SKM-1 treated with dmso at 0.1 percent for 144 hours (cell line): ENCODE data around the gene LCOR.

ENCODE experiments used
- DNase-seq: peaks from one replicate; lab custom pipeline; 2025; ENCODE audit not compliant: unreplicated experiment; lab: John Stamatoyannopoulos, UW

LCOR gene

GRCh38 chr10:96984541-96985131 is 152.5 kb downstream of the LCOR start:
- no peak for DNase-seq

DNA sequence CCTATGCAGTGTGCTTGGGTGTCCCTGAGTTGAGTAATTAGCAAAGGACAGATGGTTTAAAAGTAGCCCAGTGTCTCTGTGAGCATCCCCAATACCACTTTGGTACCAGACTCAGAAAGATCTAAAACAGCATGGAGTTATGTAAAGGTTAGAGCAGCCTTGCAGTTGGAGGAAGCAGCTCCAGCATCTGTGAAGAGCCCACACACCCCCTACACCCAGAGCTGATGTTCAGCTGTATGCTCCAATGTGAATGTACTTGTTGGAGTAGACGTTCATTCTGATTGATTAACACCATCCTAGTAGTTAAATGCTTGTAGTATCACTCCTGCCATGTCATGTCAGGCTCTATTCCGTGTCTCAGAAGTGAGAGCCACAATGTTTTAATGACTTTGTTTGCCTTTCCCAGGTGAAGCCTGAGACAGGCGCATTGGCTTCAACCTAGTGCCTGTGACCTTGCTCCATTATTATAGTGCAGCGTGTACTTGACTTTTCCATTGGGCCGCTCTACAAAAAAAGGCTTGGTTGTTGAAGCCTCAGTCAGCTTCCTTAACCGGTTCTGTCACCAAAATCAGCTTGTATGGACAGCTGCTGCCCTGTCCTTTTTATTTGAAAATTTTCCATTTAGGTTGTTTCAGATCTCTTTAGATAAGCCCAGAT is 154.2 kb downstream of the LCOR start:
- DNase-seq, result no peak

GRCh38 chr10:96987141-96987841 is 155.2 kb downstream of the LCOR start:
- no peak for DNase-seq

DNA sequence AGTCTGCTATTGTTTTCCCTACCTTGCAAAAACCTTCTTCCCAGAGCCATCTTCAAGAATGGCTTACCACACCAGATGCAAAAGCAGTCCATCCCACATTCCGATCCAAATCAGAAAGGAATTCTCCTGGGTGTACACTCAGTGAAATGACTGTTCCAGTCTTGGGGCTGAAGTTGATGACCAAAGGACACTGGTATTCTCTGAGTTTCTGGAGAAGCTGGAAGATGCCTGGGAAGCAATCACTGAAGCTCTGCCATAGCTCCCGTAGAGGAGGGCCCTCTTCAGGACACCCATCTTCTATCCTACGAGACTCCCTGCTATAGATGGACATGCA is 155.7 kb downstream of the LCOR start:
- no peak for DNase-seq

DNA sequence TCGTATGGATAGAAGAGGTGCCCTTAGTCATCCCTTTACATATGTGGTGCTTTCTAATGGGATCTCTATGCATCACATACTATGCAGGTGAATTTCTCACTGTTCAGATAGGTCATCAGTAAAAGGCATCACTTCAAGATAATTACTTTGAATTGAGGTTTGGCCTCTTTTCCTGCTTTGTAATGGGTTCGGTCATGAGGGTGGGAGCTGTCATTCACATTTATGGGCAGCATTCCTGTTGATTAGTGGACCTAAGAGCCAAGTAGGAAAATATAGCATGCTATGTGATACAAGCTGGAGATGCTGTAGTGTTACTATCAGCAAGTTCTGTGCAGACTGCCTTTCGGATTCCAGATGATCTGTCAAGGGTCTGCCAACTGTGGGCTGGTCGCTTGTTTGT is 156.3 kb downstream of the LCOR start:
- no peak for DNase-seq

DNA sequence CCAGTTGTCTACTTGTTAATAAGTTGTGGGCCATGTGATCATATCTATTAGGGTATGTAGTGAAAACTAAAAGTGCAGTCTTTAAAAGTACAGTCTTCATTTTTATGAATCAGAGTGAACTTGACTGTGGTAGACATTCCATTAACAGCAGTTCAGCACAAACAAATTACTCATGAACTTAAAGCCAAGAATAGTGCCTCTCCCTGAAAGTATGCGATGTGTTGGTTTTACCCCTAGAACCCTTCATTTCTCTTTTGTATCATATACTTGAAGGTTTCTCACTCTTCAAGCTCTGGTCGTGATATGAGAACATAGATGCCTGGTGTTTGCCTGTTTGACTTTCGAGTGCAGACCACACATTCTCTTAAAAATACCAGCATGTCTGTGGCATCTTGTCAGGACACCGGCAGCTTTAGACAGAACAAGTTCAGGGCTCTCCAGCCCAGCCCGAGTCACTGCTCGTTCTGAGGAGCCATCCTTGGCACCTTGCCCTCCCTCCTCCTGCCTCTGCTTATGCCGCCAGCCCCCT is 159.3 kb downstream of the LCOR start:
- no peak for DNase-seq

DNA sequence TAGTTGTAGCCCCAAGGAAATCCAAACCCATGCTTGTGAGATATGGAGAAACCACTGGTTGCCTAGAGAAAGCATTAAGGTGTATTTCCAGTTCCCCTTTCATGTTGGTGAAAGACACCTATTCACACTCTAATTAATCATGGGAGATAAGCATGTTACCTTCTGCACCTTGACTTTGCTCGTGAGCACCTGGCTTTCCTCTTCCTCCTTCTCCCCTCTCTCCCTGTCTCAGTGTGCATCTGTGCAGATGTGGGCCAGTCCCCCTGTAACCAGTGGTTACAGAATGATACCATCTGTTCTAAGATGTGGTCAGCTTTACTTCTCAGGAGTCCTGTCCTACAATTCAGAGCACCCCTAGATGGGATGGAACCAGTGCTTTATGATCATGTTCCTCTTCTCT is 160.6 kb downstream of the LCOR start:
- DNase-seq, result no peak

DNA sequence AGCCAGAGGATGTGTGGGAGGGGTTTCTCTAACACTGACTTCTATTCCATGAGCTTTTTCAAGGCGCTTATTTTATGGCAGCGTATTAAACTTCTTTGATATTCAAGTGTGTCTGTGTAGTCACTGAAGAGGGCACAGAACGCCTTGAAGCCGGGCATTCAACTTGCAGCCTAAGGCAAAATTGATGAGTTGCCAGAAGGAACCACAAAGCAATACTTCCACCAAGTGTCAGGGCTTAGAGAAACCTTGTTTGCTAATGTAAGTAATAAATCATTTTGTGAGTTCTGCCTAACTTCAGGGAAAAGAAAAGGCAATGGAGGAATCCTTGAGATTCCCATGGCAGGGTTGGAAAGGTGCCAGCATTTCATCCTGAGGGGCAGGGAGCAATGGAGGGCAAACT is 163.8 kb downstream of the LCOR start:
- DNase-seq, result no peak

DNA sequence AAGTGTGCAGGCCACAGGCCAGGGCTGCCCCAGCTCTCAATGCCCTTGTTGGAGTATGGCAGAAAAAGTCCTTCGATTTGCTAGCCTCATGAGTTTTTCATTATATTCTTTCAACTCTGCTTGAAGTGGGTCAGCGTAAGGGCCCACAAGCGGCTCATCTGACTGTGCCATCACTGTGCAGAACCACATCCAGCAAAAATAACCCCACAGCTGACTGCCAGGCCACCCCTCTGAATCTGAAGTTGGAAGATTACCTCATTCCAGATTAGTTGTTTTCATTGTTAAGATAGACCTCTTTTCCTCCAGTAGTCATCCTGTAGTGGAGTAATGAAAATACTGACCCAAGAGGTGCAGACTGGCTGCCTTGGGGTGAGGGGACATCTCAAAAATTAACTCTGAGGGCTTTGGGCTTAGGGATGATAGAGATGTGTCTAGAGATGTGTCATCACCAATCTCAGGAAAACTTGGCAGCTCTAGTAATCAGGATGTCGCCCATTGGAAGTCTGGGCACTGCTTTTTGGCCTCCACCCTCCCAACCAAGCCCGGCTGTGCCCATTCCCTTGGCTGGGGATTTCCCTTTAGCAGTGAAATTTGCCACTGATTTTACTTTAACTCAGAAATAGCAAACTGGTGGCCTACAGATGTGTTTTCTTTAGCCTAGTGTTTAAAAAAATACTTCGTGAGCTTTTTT is 164.3 kb downstream of the LCOR start:
- DNase-seq, result no peak

- DNase-seq, result no peak
Observed at GRCh38 chr10:96998329-96998888, 166.3 kb downstream of the LCOR start.

DNA sequence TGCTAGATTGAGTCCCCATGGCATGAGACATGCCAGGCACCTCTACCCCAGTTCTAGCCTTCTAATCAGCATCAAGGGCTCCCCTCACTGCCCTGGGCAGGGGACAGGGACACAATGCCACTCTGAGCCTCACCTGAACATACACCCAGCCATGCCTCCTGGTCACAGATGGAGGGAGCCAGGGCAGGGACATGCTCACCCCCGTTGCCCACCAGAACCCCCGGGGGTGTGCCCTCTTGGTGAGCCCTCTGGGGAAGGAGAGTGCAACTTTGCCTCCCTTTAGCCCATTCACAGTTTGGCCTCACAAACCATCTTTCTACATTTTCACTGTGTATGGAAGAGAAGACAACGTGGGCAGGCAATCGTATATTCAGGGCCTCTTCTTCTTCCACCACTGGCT is 167.2 kb downstream of the LCOR start:
- no peak for DNase-seq

- no peak for DNase-seq
Observed at GRCh38 chr10:96999987-97000386, 167.9 kb downstream of the LCOR start.

DNA sequence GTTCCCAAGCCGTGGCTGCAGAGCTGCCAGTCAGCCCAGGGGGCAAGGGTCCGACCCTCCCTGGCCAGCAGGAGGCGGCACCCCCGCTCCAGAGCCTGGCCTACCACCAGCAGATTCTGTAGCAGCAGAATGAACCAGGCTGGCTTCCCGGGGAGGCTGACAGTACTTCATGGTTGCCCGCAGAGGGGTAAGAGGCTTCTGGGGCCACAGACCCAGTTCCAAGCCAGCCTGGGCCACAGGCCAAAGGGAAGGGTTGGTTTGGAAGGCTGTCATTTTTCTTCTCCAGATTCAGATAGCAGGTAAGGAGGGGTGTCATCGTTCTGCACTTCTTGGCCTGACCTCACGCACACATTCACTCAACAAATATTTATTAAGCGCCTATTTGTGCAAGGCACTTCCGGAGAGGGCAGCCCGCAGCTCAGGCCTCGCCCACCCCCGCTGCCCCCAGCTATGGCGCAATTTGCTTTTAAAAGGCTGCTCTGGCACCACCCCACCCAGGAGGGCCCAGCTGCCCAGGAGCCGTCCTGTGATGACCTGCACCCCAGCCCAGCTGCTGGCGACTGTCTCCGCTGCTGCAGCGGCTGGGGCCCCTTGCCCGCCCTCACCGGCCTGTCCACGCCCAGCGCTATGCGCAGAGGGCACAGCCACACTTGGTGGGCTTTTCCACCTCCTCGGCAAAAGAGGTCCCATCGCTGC is 168.5 kb downstream of the LCOR start:
- no peak for DNase-seq

GRCh38 chr10:97001183-97001991 is 169.3 kb downstream of the LCOR start:
- DNase-seq, result no peak

DNA sequence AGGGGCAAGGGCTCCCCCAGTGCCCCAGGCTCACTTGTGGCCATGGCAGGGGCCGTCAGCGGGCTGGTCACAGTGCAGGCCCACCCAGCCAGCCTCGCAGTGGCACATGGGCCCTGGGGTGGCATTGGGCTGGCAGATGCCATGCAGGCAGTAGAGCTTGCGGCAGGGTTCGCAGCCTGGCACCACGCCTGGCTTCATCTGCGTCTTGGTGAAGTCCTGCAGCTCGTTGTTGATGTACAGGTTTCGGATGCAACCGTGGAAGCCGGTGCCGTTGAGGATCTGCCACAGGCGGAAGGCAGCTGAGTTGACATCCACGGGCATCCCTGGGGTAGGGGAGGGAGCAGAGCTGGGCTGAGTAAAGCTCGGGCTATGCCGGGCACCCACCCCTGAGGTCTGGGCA is 170.6 kb downstream of the LCOR start:
- DNase-seq, result no peak

GRCh38 chr10:97003151-97003803 is 171.2 kb downstream of the LCOR start:
- no peak for DNase-seq

DNA sequence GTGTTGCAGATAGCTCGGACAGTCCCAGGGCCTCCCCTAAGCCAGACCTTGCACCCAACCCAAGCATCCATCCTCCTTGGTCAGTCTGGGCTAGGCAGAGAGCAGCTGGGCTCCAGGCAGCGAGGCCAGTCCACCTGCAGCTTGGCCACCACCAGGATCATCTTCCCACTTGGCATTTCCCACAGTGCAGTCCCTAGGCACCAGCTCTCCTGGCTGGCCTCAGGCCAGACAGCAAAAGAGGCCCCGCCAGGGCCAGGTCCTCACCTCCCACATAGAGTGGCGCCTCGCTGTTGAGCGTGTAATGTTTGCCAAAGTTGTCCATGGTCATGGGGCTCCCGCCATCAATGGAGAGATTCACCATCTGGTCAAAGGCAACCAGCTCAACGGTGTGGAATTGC is 171.7 kb downstream of the LCOR start:
- DNase-seq, result no peak

- no peak for DNase-seq
Observed at GRCh38 chr10:97004591-97004990, 172.5 kb downstream of the LCOR start.

DNA sequence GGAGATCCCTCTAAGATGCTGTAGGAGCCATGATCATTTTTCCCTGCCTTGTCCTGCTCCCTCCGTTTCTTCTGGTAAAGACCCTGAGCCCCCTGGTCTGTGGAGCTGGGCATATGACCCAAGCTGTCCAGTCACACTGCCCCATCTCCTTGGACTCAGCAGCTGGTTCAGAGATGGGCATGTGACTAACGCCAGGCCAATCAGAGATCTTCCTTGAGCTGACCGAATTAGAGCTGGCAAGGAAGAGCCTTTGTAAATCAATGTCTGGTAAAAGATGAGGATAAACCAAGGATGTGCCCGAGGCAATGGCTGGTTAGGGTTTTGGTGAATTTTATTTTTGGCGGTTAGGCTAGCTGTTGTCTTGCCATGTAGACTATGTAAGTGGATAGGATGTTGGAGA is 173.3 kb downstream of the LCOR start:
- no peak for DNase-seq

GRCh38 chr10:97006364-97006763 is 174.3 kb downstream of the LCOR start:
- no peak for DNase-seq
